Skeletal muscle tissue (tissue), 4 donors: Measurements from ENCODE around the gene KNG1. TPM values are rescaled to one million over a fixed set of nuclear protein-coding genes. Genes with fewer than 3 reads are reported as not detected.

Source experiments
- H3K27ac ChIP-seq: one replicate; pipeline ENCODE4 v1.7.0; 2013; ENCODE audit warnings: mild to moderate bottlenecking, low read depth, low read length, inconsistent platforms
- H3K27me3 ChIP-seq, 3 donors: one replicate each; pipeline ENCODE4 v1.7.0; 2013; ENCODE audit warnings: low read length in 3 of 3; ENCODE audit not compliant: control insufficient read depth in 3 of 3, insufficient read depth in 3 of 3
- H3K36me3 ChIP-seq, 3 donors: one replicate each; pipeline ENCODE4 v1.7.0; 2013; ENCODE audit warnings: low read length in 3 of 3; ENCODE audit not compliant: control insufficient read depth in 3 of 3, insufficient read depth in 3 of 3
- H3K4me1 ChIP-seq, 3 donors: one replicate each; pipeline ENCODE4 v1.7.0; 2013; ENCODE audit warnings: low read length in 3 of 3, mild to moderate bottlenecking in 3 of 3; ENCODE audit not compliant: control insufficient read depth in 3 of 3, insufficient read depth in 3 of 3
- H3K4me3 ChIP-seq, 3 donors: one replicate each; pipeline ENCODE4 v1.7.0; 2013; ENCODE audit warnings: low read length in 3 of 3
- H3K9ac ChIP-seq, 3 donors: one replicate each; pipeline ENCODE4 v1.7.0; 2013; ENCODE audit warnings: low read length in 3 of 3, mild to moderate bottlenecking in 3 of 3, moderate library complexity in 2 of 3, low read depth in 1 of 3
- H3K9me3 ChIP-seq, 3 donors: one replicate each; pipeline ENCODE4 v1.7.0; 2013; ENCODE audit warnings: low read length in 3 of 3; ENCODE audit not compliant: control insufficient read depth in 3 of 3
- total RNA-seq: library from RNA; depleted of rRNA; stranded (reverse); fragments of >200 nt; gene quantifications from one replicate; pipeline ENCODE4 v1.2.3, GENCODE V29; 2014
- donor health status: Osteomylitis.

Gene KNG1
- total RNA-seq, 1 donor from 2014 or later: 0.52 TPM

GRCh38 chr3:186743666-186744065 lies 26.5 kb downstream of the KNG1 start:
- no peaks in the 10 kb centered on the region for H3K36me3 ChIP-seq
- no peaks in the 10 kb centered on the region for H3K4me1 ChIP-seq
- peaks cover 0 to 4% (median 0%) of the 10 kb centered on the region in 3 donors for H3K27me3 ChIP-seq
- no peak overlapping the region for H3K9ac ChIP-seq
- H3K9me3 ChIP-seq: no peaks in the 10 kb centered on the region
- H3K27ac ChIP-seq: no peak overlapping the region
- no peak overlapping the region for H3K4me3 ChIP-seq

DNA sequence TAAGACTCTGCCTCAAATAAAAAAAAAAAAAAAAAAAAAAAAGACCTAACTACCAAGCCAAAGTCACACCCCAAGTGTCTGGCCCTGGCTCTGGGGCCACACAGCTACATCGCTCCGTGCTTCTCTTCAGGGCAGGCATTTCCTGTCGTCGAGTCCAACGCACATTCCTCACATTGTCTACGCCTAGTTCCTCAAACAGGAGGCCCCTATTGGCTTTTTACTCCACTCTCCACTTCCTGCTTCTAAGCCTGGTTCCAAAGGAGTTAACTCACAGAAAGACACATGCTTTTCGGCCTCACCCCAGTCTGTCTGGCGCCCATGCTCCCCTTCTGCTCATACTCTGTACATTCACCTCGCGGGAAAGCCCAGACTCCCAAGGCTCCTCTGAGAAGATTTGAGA lies 28.8 kb downstream of the KNG1 start:
- Histone ChIP-seq H3K9ac (no peak overlapping the region), H3K4me3 (no peak overlapping the region), H3K9me3 (no peaks in the 10 kb centered on the region), H3K27me3 (peaks cover 0 to 4% (median 0%) of the 10 kb centered on the region in 3 donors), H3K4me1 (no peaks in the 10 kb centered on the region), H3K36me3 (no peaks in the 10 kb centered on the region), H3K27ac (no peak overlapping the region)

DNA sequence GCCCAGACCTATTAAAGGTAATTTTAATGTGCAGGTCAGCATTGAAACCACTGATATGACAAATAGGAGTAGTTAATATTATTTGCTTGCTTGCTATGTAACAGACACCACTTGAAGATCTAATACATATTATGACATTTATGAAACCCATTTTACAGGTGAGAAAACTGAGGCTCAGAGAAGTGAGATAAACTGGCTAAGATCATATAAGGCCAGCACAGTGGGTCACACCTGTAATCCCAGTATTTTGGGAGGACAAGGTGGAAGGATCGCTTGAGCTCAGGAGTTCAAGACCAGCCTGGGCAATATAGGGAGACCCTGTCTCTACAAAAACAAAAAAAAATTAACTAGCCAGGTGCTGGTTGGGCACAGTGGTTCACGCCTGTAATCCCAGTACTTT lies 33.2 kb downstream of the KNG1 start:
- no peaks in the 10 kb centered on the region for H3K36me3 ChIP-seq

GRCh38 chr3:186751480-186751879 lies 34.3 kb downstream of the KNG1 start:
- H3K9ac ChIP-seq: no peak overlapping the region
- no peaks in the 10 kb centered on the region for H3K36me3 ChIP-seq
- H3K27ac ChIP-seq: no peak overlapping the region
- H3K27me3 ChIP-seq: no peaks in the 10 kb centered on the region
- H3K9me3 ChIP-seq: no peaks in the 10 kb centered on the region
- H3K4me1 ChIP-seq: no peaks in the 10 kb centered on the region
- H3K4me3 ChIP-seq: no peak overlapping the region

More for the DNA sequence above, 33.2 kb downstream of the KNG1 start:
- H3K27me3 ChIP-seq: no peaks in the 10 kb centered on the region
- no peaks in the 10 kb centered on the region for H3K9me3 ChIP-seq
- H3K27ac ChIP-seq: no peak overlapping the region
- no peaks in the 10 kb centered on the region for H3K4me1 ChIP-seq
- no peak overlapping the region for H3K9ac ChIP-seq
- H3K4me3 ChIP-seq: no peak overlapping the region

- no peak overlapping the region for H3K9ac ChIP-seq
- no peaks in the 10 kb centered on the region for H3K4me1 ChIP-seq
- no peaks in the 10 kb centered on the region for H3K9me3 ChIP-seq
- peaks cover 0 to 5% (median 0%) of the 10 kb centered on the region in 3 donors for H3K27me3 ChIP-seq
- H3K36me3 ChIP-seq: no peaks in the 10 kb centered on the region
- H3K4me3 ChIP-seq: no peak overlapping the region
- no peak overlapping the region for H3K27ac ChIP-seq
Observed at GRCh38 chr3:186754006-186754405, 36.8 kb downstream of the KNG1 start.

- Histone ChIP-seq H3K27ac (no peak overlapping the region), H3K27me3 (peaks cover 0 to 5% (median 0%) of the 10 kb centered on the region in 3 donors), H3K9ac (no peak overlapping the region), H3K36me3 (no peaks in the 10 kb centered on the region), H3K4me1 (no peaks in the 10 kb centered on the region), H3K4me3 (no peak overlapping the region), H3K9me3 (no peaks in the 10 kb centered on the region)
Observed at GRCh38 chr3:186754871-186755270, 37.7 kb downstream of the KNG1 start.

GRCh38 chr3:186757214-186757613 lies 40.1 kb downstream of the KNG1 start:
- Histone ChIP-seq H3K36me3 (no peaks in the 10 kb centered on the region), H3K9ac (no peak overlapping the region), H3K4me3 (no peak overlapping the region), H3K4me1 (no peaks in the 10 kb centered on the region), H3K27me3 (peaks cover 0 to 5% (median 0%) of the 10 kb centered on the region in 3 donors), H3K27ac (no peak overlapping the region), H3K9me3 (no peaks in the 10 kb centered on the region)

GRCh38 chr3:186757686-186758220 lies 40.6 kb downstream of the KNG1 start:
- Histone ChIP-seq H3K9me3 (no peaks in the 10 kb centered on the region), H3K4me3 (no peak overlapping the region), H3K9ac (no peak overlapping the region), H3K27me3 (peaks cover 0 to 5% (median 0%) of the 10 kb centered on the region in 3 donors), H3K36me3 (no peaks in the 10 kb centered on the region), H3K27ac (no peak overlapping the region), H3K4me1 (no peaks in the 10 kb centered on the region)

DNA sequence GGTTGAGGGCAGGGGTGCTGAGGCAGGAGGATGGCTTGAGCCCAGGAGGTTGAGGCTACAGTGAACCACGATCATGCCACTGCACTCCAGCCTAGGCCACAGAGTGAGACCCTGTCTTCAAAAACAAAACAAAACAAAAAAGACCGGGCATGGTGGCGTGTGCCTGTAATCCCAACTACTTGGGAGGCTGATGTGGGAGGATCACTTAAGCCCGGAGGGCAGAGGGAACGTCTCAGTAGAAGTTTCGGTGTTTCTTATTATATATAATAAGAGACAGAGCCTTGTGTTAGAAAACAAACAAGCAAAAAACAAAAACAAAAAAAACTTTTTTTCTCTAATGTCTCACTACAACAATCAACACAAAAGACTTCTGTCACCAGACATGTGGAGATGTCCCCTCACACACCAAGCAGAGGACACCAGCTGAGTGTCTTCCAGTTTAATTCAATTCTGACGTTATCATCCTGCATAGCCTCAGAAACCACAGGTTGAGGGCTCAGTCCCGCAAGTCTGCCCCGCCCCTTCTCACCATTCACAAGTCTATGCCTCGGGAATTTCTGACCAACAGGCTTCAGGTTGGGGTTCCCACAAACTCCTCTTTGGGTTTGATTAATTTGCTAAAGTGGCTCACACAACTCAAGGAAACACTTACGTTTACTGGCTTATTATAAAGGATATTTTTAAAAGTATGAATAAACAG lies 42.2 kb downstream of the KNG1 start:
- peaks cover 0 to 5% (median 0%) of the 10 kb centered on the region in 3 donors for H3K27me3 ChIP-seq
- no peaks in the 10 kb centered on the region for H3K9me3 ChIP-seq
- no peaks in the 10 kb centered on the region for H3K36me3 ChIP-seq
- no peaks in the 10 kb centered on the region for H3K4me1 ChIP-seq
- no peak overlapping the region for H3K4me3 ChIP-seq
- no peak overlapping the region for H3K27ac ChIP-seq
- H3K9ac ChIP-seq: no peak overlapping the region

DNA sequence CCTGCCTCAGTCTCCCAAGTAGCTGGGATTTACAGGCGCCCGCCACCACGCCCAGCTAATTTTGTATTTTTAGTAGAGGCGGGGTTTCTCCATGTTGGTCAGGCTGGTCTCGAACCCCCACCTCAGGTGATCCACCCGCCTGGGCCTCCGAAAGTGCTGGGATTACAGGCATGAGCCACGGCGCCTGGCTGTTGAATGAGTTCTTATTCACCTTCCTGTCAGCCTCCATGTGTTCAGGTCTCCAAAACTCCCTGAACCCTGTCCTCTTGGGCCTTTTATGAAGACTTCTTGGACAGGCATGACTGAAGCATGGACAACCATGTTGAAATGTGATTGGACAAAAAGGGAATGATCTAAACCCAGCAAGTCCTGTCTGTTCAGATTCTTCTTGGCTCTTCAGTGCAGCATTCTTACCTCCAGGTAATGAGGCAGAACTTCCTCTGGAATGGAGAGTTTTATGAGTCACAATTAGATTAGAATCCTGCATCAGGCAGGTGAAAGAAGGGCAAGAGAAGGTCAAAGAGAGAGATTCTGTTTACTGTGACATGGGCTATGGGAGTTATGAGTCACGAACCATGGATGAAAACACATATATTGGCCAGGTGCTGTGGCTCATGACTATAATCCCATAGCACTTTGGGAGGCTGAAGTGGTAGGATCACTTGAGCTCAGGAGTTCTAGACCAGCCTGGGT lies 43.1 kb downstream of the KNG1 start:
- Histone ChIP-seq H3K9ac (no peak overlapping the region), H3K36me3 (no peaks in the 10 kb centered on the region), H3K4me3 (no peak overlapping the region), H3K4me1 (no peaks in the 10 kb centered on the region), H3K27me3 (peaks cover 0 to 5% (median 0%) of the 10 kb centered on the region in 3 donors), H3K9me3 (no peaks in the 10 kb centered on the region), H3K27ac (no peak overlapping the region)
